Globus pallidus (tissue), 1 donor: ENCODE data around the gene PRSS3.
"Not testable (repeated sequence)": the region's sequence is repeated elsewhere in the genome, so short reads cannot be mapped to it uniquely, and the experiment has no call there.

ENCODE experiments used
- DNase-seq: peaks from one replicate; pipeline ENCODE4 v3.0.0-alpha.2; 2015; ENCODE audit warnings: low spot score

The PRSS3 gene

DNA sequence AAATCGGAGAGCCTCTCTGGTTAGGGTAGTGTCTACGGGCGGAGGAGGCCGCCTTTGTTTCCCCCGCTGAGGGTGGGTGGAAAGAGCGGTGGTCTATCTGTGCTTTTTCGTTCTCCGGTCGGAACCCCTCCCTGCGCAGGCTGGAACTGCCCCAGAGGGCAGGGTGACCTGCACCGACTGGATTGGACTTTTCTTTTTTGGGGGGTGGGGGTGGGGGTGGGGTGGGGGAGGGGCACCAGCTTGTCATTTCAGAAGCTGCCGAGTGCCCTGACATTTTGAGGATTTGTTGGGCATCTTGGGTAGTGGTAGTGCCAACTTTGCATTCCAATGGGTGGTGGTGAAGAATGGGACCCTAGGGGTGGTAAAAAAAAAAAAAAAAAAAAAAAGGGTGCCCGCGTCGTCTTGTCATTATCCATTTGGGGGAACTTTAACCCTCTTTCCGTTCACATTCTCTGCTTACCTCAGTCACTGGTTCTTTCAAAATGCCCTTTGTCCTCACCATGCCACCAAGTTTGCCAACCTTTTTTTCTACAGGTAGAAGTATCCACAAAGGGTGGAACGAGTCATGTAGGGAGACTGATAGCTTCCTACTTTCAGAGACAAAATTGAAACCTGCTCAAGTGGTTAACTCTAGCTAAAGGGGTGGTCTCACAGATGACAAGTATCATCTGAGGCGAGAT, 22.9 kb downstream of the PRSS3 start:
- no peak for DNase-seq

DNA sequence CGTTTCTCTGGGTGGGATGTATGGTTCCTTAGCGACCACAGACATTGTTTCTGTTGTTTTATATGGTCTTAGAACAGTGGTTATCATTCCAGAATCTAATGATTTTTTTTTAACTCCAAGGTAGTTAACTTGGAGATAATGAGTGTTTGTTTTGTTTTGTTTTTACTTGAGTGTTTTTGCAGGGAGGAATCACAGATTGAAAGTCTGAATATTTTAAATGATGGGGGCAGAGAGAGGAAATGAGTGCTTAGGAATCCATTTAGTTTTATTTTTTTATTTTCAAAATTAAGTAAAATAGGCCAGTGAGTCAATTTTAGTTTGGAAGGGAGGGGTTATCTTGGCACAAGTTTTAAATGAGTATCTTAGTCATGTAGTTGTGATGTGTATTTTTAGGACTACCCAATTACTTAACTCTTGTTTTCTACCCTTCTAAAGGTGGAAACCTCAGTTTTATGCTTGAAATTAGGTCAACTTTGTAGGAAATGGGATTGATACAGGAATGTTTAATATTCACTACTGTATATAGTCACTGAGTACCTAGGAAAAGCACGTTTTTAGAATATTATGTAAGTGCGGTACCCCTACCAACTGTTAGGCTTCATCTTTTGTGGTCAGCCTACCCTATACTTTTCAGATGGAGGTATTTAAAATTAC, 23.6 kb downstream of the PRSS3 start:
- DNase-seq, result no peak

GRCh38 chr9:33820231-33820745, 24.9 kb downstream of the PRSS3 start:
- peak; percentile 69 for DNase-seq

DNA sequence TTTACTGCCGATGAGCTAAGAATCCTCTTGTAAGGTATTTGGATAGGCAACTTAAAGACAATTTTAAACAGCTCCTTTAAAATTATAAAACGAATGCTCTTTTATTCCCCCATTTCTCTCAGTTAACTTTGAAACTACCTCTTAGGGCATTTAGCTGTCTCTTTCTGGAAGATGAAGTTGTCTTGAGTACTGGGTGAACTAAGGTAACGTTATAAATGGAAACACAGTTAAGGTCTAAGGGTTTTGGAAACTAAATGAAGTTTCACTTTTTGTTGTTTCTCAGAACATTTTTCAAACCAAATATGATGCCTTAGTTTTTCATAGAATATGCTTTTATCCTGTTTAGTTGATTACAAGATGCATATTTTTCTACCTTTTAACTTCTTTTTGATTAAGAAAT, 28.4 kb downstream of the PRSS3 start:
- no peak for DNase-seq

DNA sequence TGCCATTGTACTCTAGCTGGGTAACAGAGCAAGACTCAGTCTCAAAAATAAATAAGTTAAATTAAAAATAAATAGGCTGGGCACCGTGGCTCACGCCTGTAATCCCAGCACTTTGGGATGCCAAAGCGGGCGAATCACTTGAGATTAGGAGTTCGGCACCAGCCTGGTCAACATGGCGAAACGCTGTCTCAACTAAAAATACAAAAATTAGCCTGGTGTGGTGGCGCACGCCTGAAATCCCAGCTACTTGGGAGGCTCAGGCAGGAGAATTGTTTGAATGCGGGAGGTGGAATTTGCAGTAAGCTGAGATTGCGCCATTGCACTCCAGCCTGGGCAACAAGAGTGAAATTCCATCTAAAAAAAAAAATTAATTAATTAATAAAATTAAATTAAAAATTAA, 31.9 kb downstream of the PRSS3 start:
- DNase-seq, result not testable (repeated sequence)

DNA sequence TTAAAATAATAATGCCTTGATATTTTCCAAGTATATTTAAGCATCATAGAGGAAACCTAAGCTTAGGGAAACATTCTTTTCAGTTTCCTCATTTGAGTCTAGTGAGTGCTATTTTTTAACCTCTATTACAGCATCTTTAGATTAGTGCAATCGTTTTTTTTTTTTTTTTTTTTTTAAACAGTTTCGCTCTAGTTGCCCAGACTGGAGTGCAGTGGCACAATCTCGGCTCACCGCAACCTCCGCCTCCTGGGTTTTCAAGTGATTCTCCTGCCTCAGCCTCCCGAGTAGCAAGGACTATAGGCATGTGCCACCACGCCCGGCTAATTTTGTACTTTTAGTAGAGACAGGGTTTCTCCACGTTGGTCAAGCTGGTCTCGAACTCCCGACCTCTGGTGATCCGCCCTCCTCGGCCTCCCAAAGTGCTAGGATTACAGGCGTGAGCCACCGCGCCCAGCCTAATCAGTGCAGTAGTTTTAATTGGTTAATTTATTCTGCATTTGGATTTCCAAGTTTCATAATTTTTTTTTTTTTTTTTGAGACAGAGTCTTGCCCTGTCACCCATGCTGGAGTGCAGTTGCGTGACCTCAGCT, 34.4 kb downstream of the PRSS3 start:
- not testable (repeated sequence) for DNase-seq

DNA sequence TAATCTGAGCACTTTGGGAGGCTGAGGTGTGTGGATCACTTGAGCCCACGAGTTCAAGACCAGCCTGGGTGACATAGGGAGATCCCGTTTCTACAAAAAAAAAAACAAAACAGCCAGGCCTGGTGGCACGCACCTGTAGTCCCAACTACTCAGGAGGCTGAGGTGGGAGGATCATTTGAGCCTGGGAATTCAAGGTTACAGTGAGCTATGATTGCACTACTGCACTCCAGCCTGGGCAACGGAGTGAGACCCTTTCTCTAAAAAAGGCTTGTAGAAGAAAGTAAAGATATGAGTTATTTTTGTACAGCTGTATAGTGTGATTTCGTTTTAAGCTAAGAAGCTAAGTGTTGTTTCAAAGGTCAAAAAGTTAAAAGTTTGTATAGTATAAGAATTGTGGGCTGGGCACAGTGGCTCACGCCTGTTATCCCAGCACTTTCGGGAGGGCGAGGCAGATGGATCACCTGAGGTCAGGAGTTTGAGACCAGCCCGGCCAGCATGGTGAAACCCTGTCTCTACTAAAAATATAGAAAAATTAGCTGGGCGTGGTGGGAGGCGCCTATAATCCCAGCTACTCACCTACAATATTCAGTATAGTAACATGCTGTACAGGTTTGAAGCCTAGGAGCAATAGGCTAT, 40.4 kb downstream of the PRSS3 start:
- no peak for DNase-seq

DNA sequence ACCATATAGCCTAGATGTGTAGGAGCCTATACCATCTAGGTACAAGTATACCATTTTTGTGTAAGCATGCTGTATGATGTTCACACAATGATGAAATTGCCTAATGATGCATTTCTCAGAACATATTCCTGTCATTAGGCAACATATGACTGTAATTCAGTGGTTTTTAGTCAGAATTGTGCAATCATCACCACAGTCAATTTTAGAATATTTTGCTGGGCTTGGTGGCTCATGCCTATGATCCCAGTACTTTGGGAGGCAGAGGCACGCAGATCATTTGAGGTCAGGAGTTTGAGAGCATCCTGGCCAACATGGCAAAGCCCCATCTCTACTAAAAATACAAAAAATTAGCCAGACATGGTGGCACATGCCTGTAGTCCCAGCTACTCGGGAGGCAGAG, 40.9 kb downstream of the PRSS3 start:
- DNase-seq, result not testable (repeated sequence)

GRCh38 chr9:33837138-33837537, 41.8 kb downstream of the PRSS3 start:
- no peak for DNase-seq

GRCh38 chr9:33840381-33840780, 45.0 kb downstream of the PRSS3 start:
- DNase-seq, result no peak

DNA sequence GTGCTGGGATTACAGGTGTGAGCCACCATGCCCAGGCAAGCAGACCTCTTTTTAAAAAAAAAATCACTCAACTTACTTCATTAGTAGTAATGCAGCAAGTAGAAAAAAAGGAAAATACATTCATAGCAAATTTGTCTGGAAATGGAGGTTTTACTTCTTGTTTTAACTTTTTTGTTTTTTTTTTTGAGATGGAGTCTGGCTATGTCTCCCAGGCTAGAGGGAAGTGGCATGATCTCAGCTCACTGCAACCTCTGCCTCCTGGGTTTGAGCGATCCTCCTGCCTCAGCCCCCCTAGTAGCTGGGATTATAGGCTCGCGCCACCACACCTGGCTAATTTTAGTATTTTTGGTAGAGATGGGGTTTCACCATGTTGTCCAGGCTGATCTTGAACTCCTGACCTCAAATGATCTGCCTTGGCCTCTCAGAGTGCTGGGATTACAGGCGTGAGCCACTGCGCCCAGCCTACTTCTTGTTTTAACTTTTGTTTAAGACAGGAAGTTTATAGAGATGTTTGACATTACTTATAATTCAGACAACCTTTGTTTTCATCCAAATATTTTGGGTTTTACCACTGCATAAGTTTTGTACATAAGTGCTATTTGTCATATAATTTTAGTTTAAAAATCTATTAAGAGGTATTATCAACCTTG, 48.1 kb downstream of the PRSS3 start:
- no peak for DNase-seq

- DNase-seq, result no peak
Measured at GRCh38 chr9:33846231-33846630, 50.9 kb downstream of the PRSS3 start.

DNA sequence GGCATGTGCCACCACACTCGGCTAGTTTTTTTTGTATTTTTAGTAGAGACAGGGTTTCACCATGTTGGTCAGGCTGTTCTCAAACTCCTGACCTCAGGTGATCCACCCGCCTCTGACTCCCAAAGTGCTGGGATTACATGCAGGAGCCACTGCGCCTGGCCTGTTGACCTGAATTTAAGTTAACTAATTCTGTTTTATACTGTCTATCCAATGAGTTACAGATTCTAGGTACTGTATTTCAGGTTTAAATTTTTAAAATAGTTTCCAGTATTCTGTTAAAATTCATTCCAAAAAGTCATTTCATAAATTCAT, 52.5 kb downstream of the PRSS3 start:
- DNase-seq, result not testable (repeated sequence)
